ENCODE data around the gene APOM.

GRCh38 chr6:31683591-31683990, 27.9 kb downstream of the APOM start:
- TF ChIP-seq TARDBP (IDR thresholded peaks at IDR 0.05) (no peak), FOXK2 (IDR thresholded peaks at IDR 0.05) (no peak), BHLHE40 (IDR thresholded peaks at IDR 0.05; ENCODE audit: borderline replicate concordance) (no peak), FOXM1 (IDR thresholded peaks at IDR 0.05; ENCODE audit: borderline replicate concordance) (no peak), NFRKB (IDR thresholded peaks at IDR 0.05) (no peak), CTBP1 (IDR thresholded peaks at IDR 0.05; ENCODE audit: borderline replicate concordance) (no peak), SUZ12 (IDR thresholded peaks at IDR 0.05) (no peak)
